ENCODE results near the gene MEIS3. TPM values are rescaled to one million over a fixed set of nuclear protein-coding genes. Genes with fewer than 3 reads are reported as not detected.
"Not testable (repeated sequence)": the region's sequence is repeated elsewhere in the genome, so short reads cannot be mapped to it uniquely, and the experiment has no call there.

MEIS3 gene
- total RNA-seq, 1 donor from 2014 or later = 32.2 TPM

GRCh38 chr19:47372603-47373002 is 46.7 kb downstream of the MEIS3 start:
- Histone ChIP-seq H3K27ac (no peak overlapping the region), H3F3A (ENCODE audit: low read depth) (no peaks in the 10 kb centered on the region), H3K4me3 (no peak overlapping the region), H3K79me2 (ENCODE audit: low read depth) (no peaks in the 10 kb centered on the region), H3K4me2 (no peak overlapping the region), H3K27me3 (no peaks in the 10 kb centered on the region), H3K4me1 (no peaks in the 10 kb centered on the region), H2AFZ (replicated peaks) (no peak overlapping the region), H4K20me1 (ENCODE audit: low read depth) (no peaks in the 10 kb centered on the region), H3K36me3 (no peaks in the 10 kb centered on the region), H3K9ac (no peak overlapping the region), H3K9me3 (ENCODE audit: low read depth) (no peaks in the 10 kb centered on the region)
- peaks cover 19% of the 10 kb centered on the region for H3K36me3 Mint-ChIP-seq
- no peak for DNase-seq (ENCODE audit: low spot score)
- H3K4me3 Mint-ChIP-seq = no peak overlapping the region
- no peaks in the 10 kb centered on the region for H3K9me3 Mint-ChIP-seq
- peaks cover 6% of the 10 kb centered on the region for H3K27me3 Mint-ChIP-seq (ENCODE audit: insufficient read depth, low read depth)
- TF ChIP-seq EZH2 (IDR thresholded peaks at IDR 0.05) (no peak), CTCF (IDR thresholded peaks at IDR 0.05) (no peak)
- no peak overlapping the region for H3K27ac Mint-ChIP-seq
- H3K4me1 Mint-ChIP-seq = no peaks in the 10 kb centered on the region

- Mint-ChIP-seq H3K4me3 (no peak overlapping the region), H3K36me3 (peaks cover 18% of the 10 kb centered on the region), H3K27me3 (ENCODE audit: insufficient read depth, low read depth) (peaks cover 3% of the 10 kb centered on the region), H3K9me3 (no peaks in the 10 kb centered on the region), H3K27ac (no peak overlapping the region), H3K4me1 (no peaks in the 10 kb centered on the region)
- TF ChIP-seq CTCF (IDR thresholded peaks at IDR 0.05) (no peak), EZH2 (IDR thresholded peaks at IDR 0.05) (no peak), EZH2phosphoT487 (IDR thresholded peaks at IDR 0.05) (no peak)
- Histone ChIP-seq H3K79me2 (ENCODE audit: low read depth) (no peaks in the 10 kb centered on the region), H3K9me3 (ENCODE audit: low read depth) (no peaks in the 10 kb centered on the region), H3K4me3 (no peak overlapping the region), H3K4me2 (no peak overlapping the region), H3K4me1 (no peaks in the 10 kb centered on the region), H3K27me3 (no peaks in the 10 kb centered on the region), H3K36me3 (no peaks in the 10 kb centered on the region), H3K9ac (no peak overlapping the region), H2AFZ (replicated peaks) (no peak overlapping the region), H3F3A (ENCODE audit: low read depth) (no peaks in the 10 kb centered on the region), H3K27ac (no peak overlapping the region), H4K20me1 (ENCODE audit: low read depth) (no peaks in the 10 kb centered on the region)
- DNase-seq (ENCODE audit: low spot score) = no peak
Measured at GRCh38 chr19:47371261-47371660, 48.1 kb downstream of the MEIS3 start.

GRCh38 chr19:47370045-47370611 is 49.2 kb downstream of the MEIS3 start:
- Histone ChIP-seq H2AFZ (replicated peaks) (no peak overlapping the region), H3F3A (ENCODE audit: low read depth) (no peaks in the 10 kb centered on the region), H3K27me3 (no peaks in the 10 kb centered on the region), H3K27ac (no peak overlapping the region), H3K4me1 (no peaks in the 10 kb centered on the region), H3K4me3 (no peak overlapping the region), H4K20me1 (ENCODE audit: low read depth) (no peaks in the 10 kb centered on the region), H3K36me3 (no peaks in the 10 kb centered on the region), H3K9me3 (ENCODE audit: low read depth) (no peaks in the 10 kb centered on the region), H3K79me2 (ENCODE audit: low read depth) (no peaks in the 10 kb centered on the region), H3K9ac (no peak overlapping the region), H3K4me2 (no peak overlapping the region)
- peak overlapping the region; percentile 42 for H3K4me3 Mint-ChIP-seq
- TF ChIP-seq CTCF (IDR thresholded peaks at IDR 0.05) (no peak), EZH2phosphoT487 (IDR thresholded peaks at IDR 0.05) (no peak), EZH2 (IDR thresholded peaks at IDR 0.05) (no peak)
- DNase-seq (ENCODE audit: low spot score) = no peak
- H3K4me1 Mint-ChIP-seq = no peaks in the 10 kb centered on the region
- no peak overlapping the region for H3K27ac Mint-ChIP-seq
- H3K36me3 Mint-ChIP-seq = peaks cover 16% of the 10 kb centered on the region
- no peaks in the 10 kb centered on the region for H3K9me3 Mint-ChIP-seq
- H3K27me3 Mint-ChIP-seq (ENCODE audit: insufficient read depth, low read depth) = peaks cover 3% of the 10 kb centered on the region

- H3K27ac ChIP-seq; H3K79me2 ChIP-seq (ENCODE audit: low read depth); H3K4me3 Mint-ChIP-seq; H3K4me2 ChIP-seq; H3K9me3 Mint-ChIP-seq; H3K4me1 Mint-ChIP-seq; H3K27ac Mint-ChIP-seq; H3K27me3 Mint-ChIP-seq (ENCODE audit: insufficient read depth, low read depth); H4K20me1 ChIP-seq (ENCODE audit: low read depth); H3K9me3 ChIP-seq (ENCODE audit: low read depth); H3K9ac ChIP-seq; H3F3A ChIP-seq (ENCODE audit: low read depth); H3K4me3 ChIP-seq; H3K27me3 ChIP-seq; H2AFZ ChIP-seq (replicated peaks); DNase-seq (ENCODE audit: low spot score); H3K36me3 ChIP-seq; H3K4me1 ChIP-seq: not testable (repeated sequence)
- peaks cover 21% of the 10 kb centered on the region for H3K36me3 Mint-ChIP-seq
Measured at GRCh38 chr19:47365455-47365854, 53.9 kb downstream of the MEIS3 start.

Data from neural progenitor cell (in vitro differentiated cells).